Fibroblast of skin of back (primary cell): ENCODE results near the gene CDH23.
A peak's percentile ranks its signal among the peaks of the same experiment; 100 is the strongest.

Experiments
- DNase-seq: peaks from one replicate; pipeline ENCODE4 v3.0.0-alpha.2; 2013

Gene CDH23

GRCh38 chr10:71517298-71518169 lies 120.8 kb downstream of the CDH23 start:
- DNase-seq: no peak

- DNase-seq: peak; percentile 5
Observed at GRCh38 chr10:71520042-71520441, 123.3 kb downstream of the CDH23 start.

GRCh38 chr10:71521504-71522441 lies 125.1 kb downstream of the CDH23 start:
- DNase-seq: peak; percentile 43

- no peak for DNase-seq
Observed at GRCh38 chr10:71522442-71523144, 125.9 kb downstream of the CDH23 start.

GRCh38 chr10:71523756-71524155 lies 127.0 kb downstream of the CDH23 start:
- DNase-seq: no peak

- DNase-seq: no peak
Observed at GRCh38 chr10:71525092-71525491, 128.4 kb downstream of the CDH23 start.

GRCh38 chr10:71525721-71526120 lies 129.0 kb downstream of the CDH23 start:
- DNase-seq: no peak

GRCh38 chr10:71526653-71527052 lies 129.9 kb downstream of the CDH23 start:
- DNase-seq: no peak

- DNase-seq: no peak
Observed at GRCh38 chr10:71527135-71527534, 130.4 kb downstream of the CDH23 start.

GRCh38 chr10:71528371-71529206 lies 131.9 kb downstream of the CDH23 start:
- DNase-seq: no peak

- DNase-seq: no peak
Observed at GRCh38 chr10:71529207-71529827, 132.6 kb downstream of the CDH23 start.

GRCh38 chr10:71530781-71531180 lies 134.1 kb downstream of the CDH23 start:
- DNase-seq: no peak

GRCh38 chr10:71531485-71532446 lies 135.0 kb downstream of the CDH23 start:
- peak; percentile 20 for DNase-seq

GRCh38 chr10:71532878-71533277 lies 136.2 kb downstream of the CDH23 start:
- DNase-seq: no peak

GRCh38 chr10:71533936-71534335 lies 137.2 kb downstream of the CDH23 start:
- no peak for DNase-seq

- DNase-seq: no peak
Observed at GRCh38 chr10:71534568-71535194, 138.0 kb downstream of the CDH23 start.

GRCh38 chr10:71536332-71536731 lies 139.6 kb downstream of the CDH23 start:
- DNase-seq: peak; percentile 31

- no peak for DNase-seq
Observed at GRCh38 chr10:71537125-71537524, 140.4 kb downstream of the CDH23 start.

- no peak for DNase-seq
Observed at GRCh38 chr10:71537681-71538080, 141.0 kb downstream of the CDH23 start.
